Liver (tissue), 9 donors: ENCODE data around the gene NIPAL4. TPM values are rescaled to one million over a fixed set of nuclear protein-coding genes. Genes with fewer than 3 reads are reported as not detected.
A peak's percentile ranks its signal among the peaks of the same experiment; 100 is the strongest.

Source experiments
- DNase-seq: peaks from one replicate; pipeline ENCODE4 v3.0.0-alpha.2; 2017; ENCODE audit warnings: low spot score
- H3K27ac ChIP-seq, 2 donors: one replicate each; pipeline ENCODE4 v1.7.0; 2013; ENCODE audit warnings: inconsistent platforms in 2 of 2, low read length in 2 of 2, control low read depth in 1 of 2, low read depth in 1 of 2, mild to moderate bottlenecking in 1 of 2
- H3K27me3 ChIP-seq, 4 donors: one replicate each; pipeline versions ENCODE4 v1.6.1 to v1.7.0; 2013; ENCODE audit warnings: low read length in 3 of 4, inconsistent platforms in 1 of 4, mild to moderate bottlenecking in 1 of 4, moderate library complexity in 1 of 4; ENCODE audit not compliant: control insufficient read depth in 4 of 4, insufficient read depth in 4 of 4
- H3K36me3 ChIP-seq, 4 donors: one replicate each; pipeline versions ENCODE4 v1.6.1 to v1.7.0; 2013; ENCODE audit warnings: low read length in 3 of 4, mild to moderate bottlenecking in 3 of 4, low read depth in 1 of 4, moderate library complexity in 1 of 4; ENCODE audit not compliant: control insufficient read depth in 4 of 4, insufficient read depth in 3 of 4
- H3K4me1 ChIP-seq, 4 donors: one replicate each; pipeline versions ENCODE4 v1.6.1 to v1.7.0; 2013; ENCODE audit warnings: low read length in 3 of 4, mild to moderate bottlenecking in 3 of 4, moderate library complexity in 1 of 4; ENCODE audit not compliant: control insufficient read depth in 4 of 4, insufficient read depth in 4 of 4
- H3K4me3 ChIP-seq, 3 donors: one replicate each; pipeline versions ENCODE4 v1.6.1 to v1.7.0; 2013; ENCODE audit warnings: low read length in 3 of 3, control low read depth in 1 of 3, low read depth in 1 of 3, mild to moderate bottlenecking in 1 of 3
- H3K9ac ChIP-seq, 2 donors: one replicate each; pipeline ENCODE4 v1.7.0; 2013; ENCODE audit warnings: low read length in 2 of 2, mild to moderate bottlenecking in 2 of 2, moderate library complexity in 2 of 2, control low read depth in 1 of 2, low read depth in 1 of 2
- H3K9me3 ChIP-seq, 4 donors: one replicate each; pipeline versions ENCODE4 v1.6.1 to v1.7.0; 2013; ENCODE audit warnings: low read length in 3 of 4; ENCODE audit not compliant: control insufficient read depth in 4 of 4
- FOXA1 ChIP-seq: IDR thresholded peaks from 2 replicates; pipeline ENCODE4 v1.6.1; 2016; ENCODE audit warnings: antibody characterized with exemption
- FOXA2 ChIP-seq: IDR thresholded peaks from 2 replicates; pipeline ENCODE4 v1.6.1; 2016; ENCODE audit warnings: antibody characterized with exemption
- GABPA ChIP-seq, 2 donors: IDR thresholded peaks in 1 of 2; conservative IDR thresholded peaks in 1 of 2; 2 replicates each; pipeline ENCODE4 v1.6.1; 2016; ENCODE audit warnings: antibody characterized with exemption in 2 of 2, mild to moderate bottlenecking in 1 of 2, moderate library complexity in 1 of 2
- HNF4G ChIP-seq: IDR thresholded peaks from 2 replicates; pipeline ENCODE4 v1.6.1; 2016; ENCODE audit warnings: antibody characterized with exemption
- JUND ChIP-seq, 2 donors: IDR thresholded peaks; 2 replicates each; pipeline ENCODE4 v1.6.1; 2016; ENCODE audit warnings: antibody characterized with exemption in 2 of 2
- NR2F2 ChIP-seq: IDR thresholded peaks from 2 replicates; pipeline ENCODE4 v1.6.1; 2016; ENCODE audit warnings: antibody characterized with exemption
- RXRA ChIP-seq, 2 donors: IDR thresholded peaks; 2 replicates each; pipeline ENCODE4 v1.6.1; 2017 to 2018; ENCODE audit warnings: antibody characterized with exemption in 2 of 2, mild to moderate bottlenecking in 1 of 2
- SP1 ChIP-seq: IDR thresholded peaks from 2 replicates; pipeline ENCODE4 v1.6.1; 2018; ENCODE audit warnings: antibody characterized with exemption, mild to moderate bottlenecking
- YY1 ChIP-seq: IDR thresholded peaks from 2 replicates; pipeline ENCODE4 v1.6.1; 2016; ENCODE audit warnings: antibody characterized with exemption, mild to moderate bottlenecking
- WGBS: extraction: QIAGEN DNeasy Blood & Tissue Kit; methylation state at CpG from one replicate; pipeline ENCODE4 v1.1.7; 2013; 5-methylcytosine and 5-hydroxymethylcytosine counted together
- polyA plus RNA-seq, 2 donors: library from polyadenylated mRNA; stranded (reverse) in 1 of 2; unstranded in 1 of 2; fragments of 200-250 nt in 1 of 2; fragments of >200 nt in 1 of 2; fragmentation: Nextera tagmentation in 1 of 2; extraction: Ambion mirVana in 1 of 2; gene quantifications; one replicate each; pipeline versions ENCODE4 v1.2.1 to v1.2.3, GENCODE V29; 2013 to 2015
- total RNA-seq, 2 donors: library from RNA; depleted of rRNA; stranded (reverse); fragments of >200 nt; gene quantifications; one replicate each; pipeline ENCODE4 v1.2.3, GENCODE V29; 2014
- TF ChIP-seq, protein P1 (sequence below): IDR thresholded peaks from 2 replicates; pipeline ENCODE4 v1.6.1; 2016; ENCODE audit warnings: antibody characterized with exemption, mild to moderate bottlenecking
- TF ChIP-seq, protein P2 (sequence below): IDR thresholded peaks from 2 replicates; pipeline ENCODE4 v1.6.1; 2016; ENCODE audit warnings: antibody characterized with exemption
- TF ChIP-seq, protein P3 (sequence below): fragments of 150-350 bp; IDR thresholded peaks from 2 replicates; pipeline ENCODE4 v1.5.1; 2017; ENCODE audit warnings: improper control_type of control experiment, low read depth, low read length; ENCODE audit not compliant: missing input control
- TF ChIP-seq, protein P4 (sequence below): IDR thresholded peaks from 2 replicates; pipeline ENCODE4 v1.6.1; 2016; ENCODE audit warnings: antibody characterized with exemption
- donor health status: healthy.
- donor health status: healthy.
- donor health status: healthy.
- donor health status: healthy.
- donor health status: healthy.

NIPAL4 gene
- total and polyA plus RNA-seq, 4 donors: not detected

DNA sequence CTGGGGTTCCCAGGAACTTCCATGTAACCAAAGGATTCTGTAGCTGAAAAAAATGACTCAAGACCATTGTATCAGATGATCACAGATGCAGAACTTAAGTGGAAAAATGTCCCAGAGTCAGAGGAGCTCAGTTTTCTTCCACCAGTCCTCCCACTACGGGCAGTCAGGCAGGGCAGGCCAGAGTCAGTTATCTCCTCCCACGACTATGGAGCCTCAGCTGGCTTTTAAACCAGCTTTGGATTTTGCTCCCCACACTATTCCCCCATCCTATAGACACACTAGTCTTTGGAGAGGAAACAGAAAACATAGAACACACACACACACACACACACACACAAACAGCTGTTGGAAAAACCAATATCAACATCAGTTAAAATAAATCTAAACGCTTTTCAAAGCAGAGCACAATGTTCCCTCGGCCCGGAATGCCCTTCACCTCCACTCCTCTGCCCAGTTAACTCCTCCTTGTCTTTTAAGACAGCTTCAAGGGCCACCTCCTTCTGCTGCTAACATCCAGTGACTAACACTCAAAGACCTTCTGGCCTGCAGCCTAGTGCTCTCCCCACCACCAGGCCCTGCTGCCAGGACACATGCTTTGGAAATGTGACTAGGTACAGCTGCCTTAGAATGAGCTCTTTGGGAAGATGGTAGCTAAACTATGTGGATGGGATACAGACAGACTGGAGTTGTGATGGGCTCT lies 56.8 kb downstream of the NIPAL4 start:
- 75% methylated on average over 5 of the region's 5 CpGs for WGBS
- Histone ChIP-seq H3K27me3 (no peaks in the 10 kb centered on the region), H3K9me3 (no peaks in the 10 kb centered on the region), H3K4me1 (peaks cover 6 to 19% (median 14%) of the 10 kb centered on the region in 4 donors), H3K36me3 (peaks cover 0 to 3% (median 0%) of the 10 kb centered on the region in 4 donors), H3K9ac (no peak overlapping the region), H3K27ac (no peak overlapping the region), H3K4me3 (no peak overlapping the region)
- DNase-seq: no peak
- TF ChIP-seq FOXA1 (no peak), NR2F2 (peak; percentile 44), GABPA (IDR thresholded peaks at IDR 0.05 in 1 of 2, conservative IDR thresholded peaks at IDR 0.05 in 1 of 2) (no peak)
- TF ChIP-seq, protein P1, sequence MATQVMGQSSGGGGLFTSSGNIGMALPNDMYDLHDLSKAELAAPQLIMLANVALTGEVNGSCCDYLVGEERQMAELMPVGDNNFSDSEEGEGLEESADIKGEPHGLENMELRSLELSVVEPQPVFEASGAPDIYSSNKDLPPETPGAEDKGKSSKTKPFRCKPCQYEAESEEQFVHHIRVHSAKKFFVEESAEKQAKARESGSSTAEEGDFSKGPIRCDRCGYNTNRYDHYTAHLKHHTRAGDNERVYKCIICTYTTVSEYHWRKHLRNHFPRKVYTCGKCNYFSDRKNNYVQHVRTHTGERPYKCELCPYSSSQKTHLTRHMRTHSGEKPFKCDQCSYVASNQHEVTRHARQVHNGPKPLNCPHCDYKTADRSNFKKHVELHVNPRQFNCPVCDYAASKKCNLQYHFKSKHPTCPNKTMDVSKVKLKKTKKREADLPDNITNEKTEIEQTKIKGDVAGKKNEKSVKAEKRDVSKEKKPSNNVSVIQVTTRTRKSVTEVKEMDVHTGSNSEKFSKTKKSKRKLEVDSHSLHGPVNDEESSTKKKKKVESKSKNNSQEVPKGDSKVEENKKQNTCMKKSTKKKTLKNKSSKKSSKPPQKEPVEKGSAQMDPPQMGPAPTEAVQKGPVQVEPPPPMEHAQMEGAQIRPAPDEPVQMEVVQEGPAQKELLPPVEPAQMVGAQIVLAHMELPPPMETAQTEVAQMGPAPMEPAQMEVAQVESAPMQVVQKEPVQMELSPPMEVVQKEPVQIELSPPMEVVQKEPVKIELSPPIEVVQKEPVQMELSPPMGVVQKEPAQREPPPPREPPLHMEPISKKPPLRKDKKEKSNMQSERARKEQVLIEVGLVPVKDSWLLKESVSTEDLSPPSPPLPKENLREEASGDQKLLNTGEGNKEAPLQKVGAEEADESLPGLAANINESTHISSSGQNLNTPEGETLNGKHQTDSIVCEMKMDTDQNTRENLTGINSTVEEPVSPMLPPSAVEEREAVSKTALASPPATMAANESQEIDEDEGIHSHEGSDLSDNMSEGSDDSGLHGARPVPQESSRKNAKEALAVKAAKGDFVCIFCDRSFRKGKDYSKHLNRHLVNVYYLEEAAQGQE: no peak
- TF ChIP-seq, protein P2, sequence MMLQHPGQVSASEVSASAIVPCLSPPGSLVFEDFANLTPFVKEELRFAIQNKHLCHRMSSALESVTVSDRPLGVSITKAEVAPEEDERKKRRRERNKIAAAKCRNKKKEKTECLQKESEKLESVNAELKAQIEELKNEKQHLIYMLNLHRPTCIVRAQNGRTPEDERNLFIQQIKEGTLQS: no peak
- TF ChIP-seq, protein P3, sequence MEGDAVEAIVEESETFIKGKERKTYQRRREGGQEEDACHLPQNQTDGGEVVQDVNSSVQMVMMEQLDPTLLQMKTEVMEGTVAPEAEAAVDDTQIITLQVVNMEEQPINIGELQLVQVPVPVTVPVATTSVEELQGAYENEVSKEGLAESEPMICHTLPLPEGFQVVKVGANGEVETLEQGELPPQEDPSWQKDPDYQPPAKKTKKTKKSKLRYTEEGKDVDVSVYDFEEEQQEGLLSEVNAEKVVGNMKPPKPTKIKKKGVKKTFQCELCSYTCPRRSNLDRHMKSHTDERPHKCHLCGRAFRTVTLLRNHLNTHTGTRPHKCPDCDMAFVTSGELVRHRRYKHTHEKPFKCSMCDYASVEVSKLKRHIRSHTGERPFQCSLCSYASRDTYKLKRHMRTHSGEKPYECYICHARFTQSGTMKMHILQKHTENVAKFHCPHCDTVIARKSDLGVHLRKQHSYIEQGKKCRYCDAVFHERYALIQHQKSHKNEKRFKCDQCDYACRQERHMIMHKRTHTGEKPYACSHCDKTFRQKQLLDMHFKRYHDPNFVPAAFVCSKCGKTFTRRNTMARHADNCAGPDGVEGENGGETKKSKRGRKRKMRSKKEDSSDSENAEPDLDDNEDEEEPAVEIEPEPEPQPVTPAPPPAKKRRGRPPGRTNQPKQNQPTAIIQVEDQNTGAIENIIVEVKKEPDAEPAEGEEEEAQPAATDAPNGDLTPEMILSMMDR: no peak

DNA sequence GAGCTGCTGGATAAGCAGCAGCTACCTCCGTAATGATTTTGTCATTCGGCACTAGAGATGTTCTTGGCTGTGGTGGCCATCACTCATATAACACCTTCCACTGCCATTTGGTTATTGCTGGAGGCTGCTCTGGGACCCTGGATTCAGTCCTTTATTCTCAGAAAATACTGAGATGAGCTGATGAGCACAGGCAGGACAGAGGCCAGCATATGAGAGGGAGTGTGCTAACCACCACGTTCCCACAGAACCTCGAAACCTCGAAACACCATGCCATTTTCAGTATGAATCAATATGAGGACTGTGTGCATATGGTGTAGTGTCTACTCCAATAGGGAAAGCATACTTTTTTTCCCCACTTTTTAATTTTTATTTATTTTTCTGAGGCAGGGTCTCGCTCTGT lies 59.0 kb downstream of the NIPAL4 start:
- Histone ChIP-seq H3K4me3 (no peak overlapping the region), H3K27ac (no peak overlapping the region), H3K27me3 (no peaks in the 10 kb centered on the region), H3K9ac (no peak overlapping the region), H3K4me1 (peaks cover 0 to 3% (median 1%) of the 10 kb centered on the region in 4 donors), H3K36me3 (peaks cover 0 to 3% (median 0%) of the 10 kb centered on the region in 4 donors), H3K9me3 (no peaks in the 10 kb centered on the region)
- no peak for TF ChIP-seq RXRA (IDR thresholded peaks at IDR 0.05)
- no peak for TF ChIP-seq GABPA (IDR thresholded peaks at IDR 0.05 in 1 of 2, conservative IDR thresholded peaks at IDR 0.05 in 1 of 2)
- no peak for TF ChIP-seq JUND (IDR thresholded peaks at IDR 0.05)
- no peak for TF ChIP-seq HNF4G
- no peak for TF ChIP-seq FOXA2
- no peak for TF ChIP-seq NR2F2
- TF ChIP-seq, protein P2: no peak
- no peak for TF ChIP-seq FOXA1
- TF ChIP-seq SP1: no peak
- TF ChIP-seq YY1: no peak
- TF ChIP-seq, protein P4, sequence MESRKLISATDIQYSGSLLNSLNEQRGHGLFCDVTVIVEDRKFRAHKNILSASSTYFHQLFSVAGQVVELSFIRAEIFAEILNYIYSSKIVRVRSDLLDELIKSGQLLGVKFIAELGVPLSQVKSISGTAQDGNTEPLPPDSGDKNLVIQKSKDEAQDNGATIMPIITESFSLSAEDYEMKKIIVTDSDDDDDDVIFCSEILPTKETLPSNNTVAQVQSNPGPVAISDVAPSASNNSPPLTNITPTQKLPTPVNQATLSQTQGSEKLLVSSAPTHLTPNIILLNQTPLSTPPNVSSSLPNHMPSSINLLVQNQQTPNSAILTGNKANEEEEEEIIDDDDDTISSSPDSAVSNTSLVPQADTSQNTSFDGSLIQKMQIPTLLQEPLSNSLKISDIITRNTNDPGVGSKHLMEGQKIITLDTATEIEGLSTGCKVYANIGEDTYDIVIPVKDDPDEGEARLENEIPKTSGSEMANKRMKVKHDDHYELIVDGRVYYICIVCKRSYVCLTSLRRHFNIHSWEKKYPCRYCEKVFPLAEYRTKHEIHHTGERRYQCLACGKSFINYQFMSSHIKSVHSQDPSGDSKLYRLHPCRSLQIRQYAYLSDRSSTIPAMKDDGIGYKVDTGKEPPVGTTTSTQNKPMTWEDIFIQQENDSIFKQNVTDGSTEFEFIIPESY: no peak
- WGBS: 94% methylated on average over 6 of the region's 6 CpGs
- DNase-seq: no peak
